ENCODE data around the gene CORO1C. TPM values are rescaled to one million over a fixed set of nuclear protein-coding genes. Genes with fewer than 3 reads are reported as not detected.

CORO1C gene
- polyA plus RNA-seq, 4 donors: 54.6 to 73.5 (median 65.8) TPM

Other genes starting within 250 kb of the CORO1C start
- 1 to 10 TPM; 3.9 to 4.3 (median 3.9) TPM for gene FICD, start 216.2 kb downstream of the CORO1C start, polyA plus RNA-seq (ENCODE audit: insufficient read length in 4 of 4)
- gene SART3, start 170.3 kb downstream of the CORO1C start, polyA plus RNA-seq (ENCODE audit: insufficient read length in 4 of 4): 10 to 100 TPM; 49.4 to 67.8 (median 56.7) TPM
- gene ISCU, start 168.9 kb downstream of the CORO1C start, polyA plus RNA-seq (ENCODE audit: insufficient read length in 4 of 4): 100 to 1,000 TPM in 3 of 4 donors, 10 to 100 TPM in 1; 90.7 to 125 (median 110) TPM
- gene TMEM119, start 133.4 kb downstream of the CORO1C start, polyA plus RNA-seq (ENCODE audit: insufficient read length in 4 of 4): 100 to 1,000 TPM in 1 of 4 donors, 10 to 100 TPM in 3; 20.5 to 102 (median 23.9) TPM
- 1 to 10 TPM; 2.2 to 4.7 (median 2.3) TPM for gene SELPLG, start 97.6 kb downstream of the CORO1C start, polyA plus RNA-seq (ENCODE audit: insufficient read length in 4 of 4)
- 10 to 100 TPM; 18.0 to 25.7 (median 22.2) TPM for gene SSH1, start 126.1 kb upstream of the CORO1C start, polyA plus RNA-seq (ENCODE audit: insufficient read length in 4 of 4)
- 1 to 10 TPM in 2 of 4 donors, under 1 TPM in 2; 0.33 to 1.1 (median 0.94) TPM for gene DAO, start 148.6 kb upstream of the CORO1C start, polyA plus RNA-seq (ENCODE audit: insufficient read length in 4 of 4)

Measured in left renal pelvis (tissue), 4 donors.